AG09319 (cell line): ENCODE data around the gene STX8.

Source experiments
- DNase-seq: peaks from one replicate; pipeline ENCODE4 v3.0.0-alpha.2; 2010; ENCODE audit warnings: low read depth; ENCODE audit errors: extremely low read depth
- TF ChIP-seq, protein P1 (sequence below): IDR thresholded peaks from 2 replicates; pipeline ENCODE4 v1.5.1; 2011; ENCODE audit warnings: low read depth, mild to moderate bottlenecking, inconsistent platforms, low read length, moderate library complexity

Gene STX8

DNA sequence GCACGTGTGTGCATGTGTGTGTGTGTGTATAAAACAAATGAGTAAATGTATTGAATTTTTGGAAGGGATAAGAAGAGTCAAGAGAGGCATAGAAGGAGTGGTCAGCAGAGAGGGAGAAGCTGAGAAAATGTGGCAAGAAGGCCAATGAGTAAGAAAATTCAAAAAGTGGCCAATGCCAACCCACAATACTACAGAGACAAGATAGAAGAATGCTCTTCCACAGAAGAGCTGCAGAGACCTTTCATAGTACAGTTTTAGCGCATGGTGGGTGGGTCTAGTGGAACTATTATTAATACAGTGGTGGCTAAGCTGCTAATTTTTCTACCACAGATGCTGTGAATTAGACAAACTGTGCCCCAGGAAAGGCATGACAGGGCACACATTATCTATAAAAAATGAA is 320.8 kb downstream of the STX8 start:
- no peak for DNase-seq

DNA sequence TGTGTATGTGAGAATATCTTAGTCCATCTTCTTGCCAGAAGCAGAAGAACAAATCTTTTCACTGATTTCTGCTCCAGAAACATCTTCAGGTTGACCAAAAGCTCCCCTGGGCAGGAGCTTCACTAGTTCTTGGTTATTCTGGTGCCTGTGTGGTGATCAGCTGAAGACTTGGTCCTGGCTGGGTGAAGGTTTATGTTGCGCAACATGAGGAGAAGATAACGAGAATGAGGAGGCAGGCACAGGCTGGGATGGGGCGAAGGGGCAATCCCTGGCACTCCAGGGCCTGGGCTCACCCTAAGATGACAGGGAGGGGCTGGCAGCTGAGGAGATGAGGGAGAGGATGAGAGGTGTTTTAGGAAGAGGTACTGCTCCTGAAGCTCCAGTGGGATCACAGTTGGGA is 322.3 kb downstream of the STX8 start:
- no peak for DNase-seq
- TF ChIP-seq, protein P1, sequence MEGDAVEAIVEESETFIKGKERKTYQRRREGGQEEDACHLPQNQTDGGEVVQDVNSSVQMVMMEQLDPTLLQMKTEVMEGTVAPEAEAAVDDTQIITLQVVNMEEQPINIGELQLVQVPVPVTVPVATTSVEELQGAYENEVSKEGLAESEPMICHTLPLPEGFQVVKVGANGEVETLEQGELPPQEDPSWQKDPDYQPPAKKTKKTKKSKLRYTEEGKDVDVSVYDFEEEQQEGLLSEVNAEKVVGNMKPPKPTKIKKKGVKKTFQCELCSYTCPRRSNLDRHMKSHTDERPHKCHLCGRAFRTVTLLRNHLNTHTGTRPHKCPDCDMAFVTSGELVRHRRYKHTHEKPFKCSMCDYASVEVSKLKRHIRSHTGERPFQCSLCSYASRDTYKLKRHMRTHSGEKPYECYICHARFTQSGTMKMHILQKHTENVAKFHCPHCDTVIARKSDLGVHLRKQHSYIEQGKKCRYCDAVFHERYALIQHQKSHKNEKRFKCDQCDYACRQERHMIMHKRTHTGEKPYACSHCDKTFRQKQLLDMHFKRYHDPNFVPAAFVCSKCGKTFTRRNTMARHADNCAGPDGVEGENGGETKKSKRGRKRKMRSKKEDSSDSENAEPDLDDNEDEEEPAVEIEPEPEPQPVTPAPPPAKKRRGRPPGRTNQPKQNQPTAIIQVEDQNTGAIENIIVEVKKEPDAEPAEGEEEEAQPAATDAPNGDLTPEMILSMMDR = no peak

More for the DNA sequence above, 320.8 kb downstream of the STX8 start:
- TF ChIP-seq, protein P1 = no peak

GRCh38 chr17:9251273-9251672 is 324.3 kb downstream of the STX8 start:
- TF ChIP-seq, protein P1 = no peak
- DNase-seq = no peak

GRCh38 chr17:9249245-9249953 is 326.2 kb downstream of the STX8 start:
- DNase-seq = no peak
- TF ChIP-seq, protein P1 = no peak

DNA sequence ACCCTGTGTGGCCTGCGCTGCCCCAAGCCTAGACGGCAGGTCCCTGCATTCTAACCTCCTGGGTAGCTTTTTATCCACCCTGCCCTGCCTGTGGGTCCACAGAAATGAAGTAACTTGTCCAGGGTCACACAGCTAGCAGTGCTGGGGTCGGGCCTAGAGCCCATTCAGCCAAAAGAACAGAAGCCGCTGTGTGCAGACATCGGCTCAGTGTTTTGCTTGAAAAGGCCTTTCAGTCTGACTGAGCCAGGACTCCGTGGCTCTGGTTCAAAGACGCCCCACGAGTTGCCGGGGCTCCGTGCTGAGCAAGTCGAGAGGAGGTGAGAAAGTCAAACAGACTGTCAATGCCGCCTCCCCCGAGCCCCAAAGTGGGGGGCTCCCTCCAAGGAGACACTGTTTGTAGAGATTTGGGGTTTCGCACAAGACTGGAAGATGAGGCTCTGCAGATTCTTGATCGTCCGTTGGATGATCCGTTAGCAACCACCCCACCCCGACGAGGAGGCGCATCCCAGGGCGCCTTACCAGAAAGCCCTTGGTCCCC is 328.1 kb downstream of the STX8 start:
- DNase-seq = no peak
- TF ChIP-seq, protein P1 = no peak

DNA sequence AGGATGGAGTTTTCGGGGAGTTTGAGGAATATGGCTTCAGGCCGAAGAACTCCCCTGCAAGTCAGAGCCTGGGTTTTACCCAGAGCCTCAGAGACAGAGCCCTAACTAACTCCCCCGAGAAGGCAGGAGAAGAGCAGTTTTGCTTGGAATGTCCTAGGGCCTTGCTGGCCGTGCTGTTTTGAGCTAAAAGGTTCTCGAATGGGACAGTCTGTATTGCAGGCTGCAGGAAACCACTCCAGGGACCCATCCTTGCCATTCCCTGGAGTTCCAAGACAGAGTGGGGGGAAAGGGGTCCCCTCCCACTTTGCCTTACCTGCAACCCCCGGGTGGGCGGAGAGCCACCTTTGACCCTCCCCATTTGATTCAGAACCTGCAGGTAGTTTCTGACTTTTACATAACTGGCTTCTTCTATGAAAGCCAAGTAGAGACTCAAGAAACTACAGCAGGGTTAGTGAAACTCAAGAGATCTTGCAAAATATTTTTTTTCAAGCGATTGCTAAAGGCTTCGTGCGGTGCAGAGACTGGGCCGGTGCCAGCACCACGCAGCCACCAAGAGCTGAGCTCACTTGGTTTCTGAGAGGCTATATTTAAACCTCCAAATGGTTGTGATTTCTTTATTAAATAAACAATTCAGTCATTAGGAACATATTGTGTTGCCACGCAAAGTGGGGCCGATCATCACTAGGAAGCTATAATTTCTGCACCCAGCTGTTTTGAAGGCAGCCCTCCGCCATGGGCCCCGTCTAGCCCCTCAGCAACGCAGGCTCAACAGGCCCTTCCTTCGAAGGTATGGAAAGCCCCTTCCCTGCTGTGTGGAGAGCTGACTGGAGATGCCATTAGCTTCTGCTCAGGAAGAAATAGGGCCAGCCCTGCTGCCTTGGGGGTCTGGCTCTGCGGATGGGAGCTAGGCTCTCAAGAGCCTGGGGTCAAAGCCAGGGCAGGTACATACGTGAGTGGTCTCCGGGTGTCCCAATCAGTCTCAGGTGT is 331.3 kb downstream of the STX8 start:
- TF ChIP-seq, protein P1 = no peak
- DNase-seq = peak; percentile 91
